RPMI7951 (cell line): ENCODE results near the gene SMARCA4. TPM values are rescaled to one million over a fixed set of nuclear protein-coding genes. Genes with fewer than 3 reads are reported as not detected.

Experiments
- DNase-seq: peaks from one replicate; pipeline ENCODE4 v3.0.0-alpha.2; 2012; ENCODE audit warnings: low read depth
- total RNA-seq: library from RNA; depleted of rRNA; stranded (reverse); fragments of >200 nt; shearing (Covaris generic); gene quantifications from 2 replicates; pipeline ENCODE4 v1.2.3, GENCODE V29; 2014

Gene SMARCA4
- total RNA-seq, 1 experiment from 2014 or later = 72.9 TPM

GRCh38 chr19:11033763-11034162, 72.9 kb downstream of the SMARCA4 start:
- DNase-seq = no peak

GRCh38 chr19:11034449-11035213, 73.8 kb downstream of the SMARCA4 start:
- no peak for DNase-seq

GRCh38 chr19:11035441-11036377, 74.9 kb downstream of the SMARCA4 start:
- peak; percentile 84 for DNase-seq

- DNase-seq = no peak
Measured at GRCh38 chr19:11038511-11038910, 77.7 kb downstream of the SMARCA4 start.

- no peak for DNase-seq
Measured at GRCh38 chr19:11041194-11041593, 80.4 kb downstream of the SMARCA4 start.

GRCh38 chr19:11041966-11042627, 81.3 kb downstream of the SMARCA4 start:
- DNase-seq = no peak

GRCh38 chr19:11044431-11044830, 83.6 kb downstream of the SMARCA4 start:
- no peak for DNase-seq

GRCh38 chr19:11045536-11045935, 84.7 kb downstream of the SMARCA4 start:
- no peak for DNase-seq

- no peak for DNase-seq
Measured at GRCh38 chr19:11046605-11047354, 86.0 kb downstream of the SMARCA4 start.

GRCh38 chr19:11047866-11048265, 87.0 kb downstream of the SMARCA4 start:
- DNase-seq = no peak

- DNase-seq = no peak
Measured at GRCh38 chr19:11050323-11051114, 89.7 kb downstream of the SMARCA4 start.

- DNase-seq = no peak
Measured at GRCh38 chr19:11053817-11054195, 93.0 kb downstream of the SMARCA4 start.

- DNase-seq = no peak
Measured at GRCh38 chr19:11054200-11054599, 93.4 kb downstream of the SMARCA4 start.

GRCh38 chr19:11054628-11055027, 93.8 kb downstream of the SMARCA4 start:
- DNase-seq = no peak

GRCh38 chr19:11058246-11059030, 97.6 kb downstream of the SMARCA4 start:
- DNase-seq = no peak

GRCh38 chr19:11059511-11060358, 98.9 kb downstream of the SMARCA4 start:
- DNase-seq = no peak

GRCh38 chr19:11061952-11062351, 101.1 kb downstream of the SMARCA4 start:
- DNase-seq = no peak

- DNase-seq = no peak
Measured at GRCh38 chr19:11063434-11063833, 102.6 kb downstream of the SMARCA4 start.

- peak; percentile 48 for DNase-seq
Measured at GRCh38 chr19:11064831-11065303, 104.0 kb downstream of the SMARCA4 start.
